HG03175 (cell line): ENCODE results near the gene SLC36A3.
"Not testable (repeated sequence)": the region's sequence is repeated elsewhere in the genome, so short reads cannot be mapped to it uniquely, and the experiment has no call there.

Experiments used
- ATAC-seq: cut with Tn5 transposase; IDR thresholded peaks from one replicate; pipeline ENCODE4 v1.9.1; 2021; ENCODE audit warnings: mild to moderate bottlenecking, moderate library complexity; ENCODE audit not compliant: unreplicated experiment

Gene SLC36A3

GRCh38 chr5:151264113-151264512 lies 39.5 kb downstream of the SLC36A3 start:
- ATAC-seq = no peak

- ATAC-seq = no peak
Measured at GRCh38 chr5:151262532-151262931, 41.0 kb downstream of the SLC36A3 start.

- no peak for ATAC-seq
Measured at GRCh38 chr5:151259931-151260330, 43.6 kb downstream of the SLC36A3 start.

- no peak for ATAC-seq
Measured at GRCh38 chr5:151258816-151259215, 44.8 kb downstream of the SLC36A3 start.

- no peak for ATAC-seq
Measured at GRCh38 chr5:151258201-151258611, 45.4 kb downstream of the SLC36A3 start.

GRCh38 chr5:151257731-151258181 lies 45.8 kb downstream of the SLC36A3 start:
- peak; percentile 32 for ATAC-seq

- peak; percentile 51 for ATAC-seq
Measured at GRCh38 chr5:151255621-151256286, 47.8 kb downstream of the SLC36A3 start.

- not testable (repeated sequence) for ATAC-seq
Measured at GRCh38 chr5:151254990-151255389, 48.6 kb downstream of the SLC36A3 start.

GRCh38 chr5:151254556-151254955 lies 49.0 kb downstream of the SLC36A3 start:
- ATAC-seq = no peak

GRCh38 chr5:151253605-151253950 lies 50.0 kb downstream of the SLC36A3 start:
- no peak for ATAC-seq

GRCh38 chr5:151252762-151253604 lies 50.6 kb downstream of the SLC36A3 start, which contains the start of gene GM2A:
TSS of gene GM2A (plus strand) at chr5:151253185. CDS start at chr5:151253217, 32 bp downstream.
- peak; percentile 80 for ATAC-seq

GRCh38 chr5:151251621-151252020 lies 51.9 kb downstream of the SLC36A3 start:
- ATAC-seq = no peak

GRCh38 chr5:151251001-151251551 lies 52.5 kb downstream of the SLC36A3 start:
- no peak for ATAC-seq

- ATAC-seq = no peak
Measured at GRCh38 chr5:151250346-151251000, 53.1 kb downstream of the SLC36A3 start.

- ATAC-seq = no peak
Measured at GRCh38 chr5:151249281-151249680, 54.3 kb downstream of the SLC36A3 start.

- no peak for ATAC-seq
Measured at GRCh38 chr5:151248651-151249050, 54.9 kb downstream of the SLC36A3 start.

GRCh38 chr5:151245680-151246219 lies 57.8 kb downstream of the SLC36A3 start:
- no peak for ATAC-seq

- no peak for ATAC-seq
Measured at GRCh38 chr5:151244206-151244605, 59.4 kb downstream of the SLC36A3 start.

GRCh38 chr5:151243564-151243963 lies 60.0 kb downstream of the SLC36A3 start:
- ATAC-seq = no peak

- ATAC-seq = no peak
Measured at GRCh38 chr5:151243127-151243526, 60.4 kb downstream of the SLC36A3 start.
